OCI-LY3 (cell line): Measurements from ENCODE around the gene ATXN7L3.

Source experiments
- CTCF ChIP-seq: fragments of 200-600, 300-600 bp; sonication (generic); IDR thresholded peaks from 2 replicates; pipeline ENCODE4 v1.5.1; 2014; ENCODE audit warnings: antibody characterized with exemption, low read length, low read depth
- EZH2phosphoT487 ChIP-seq: fragments of 200-600 bp; shearing (Covaris generic); IDR thresholded peaks from 2 replicates; pipeline ENCODE4 v1.6.1; 2018; ENCODE audit warnings: antibody characterized with exemption, mixed run types, low read depth

DNA sequence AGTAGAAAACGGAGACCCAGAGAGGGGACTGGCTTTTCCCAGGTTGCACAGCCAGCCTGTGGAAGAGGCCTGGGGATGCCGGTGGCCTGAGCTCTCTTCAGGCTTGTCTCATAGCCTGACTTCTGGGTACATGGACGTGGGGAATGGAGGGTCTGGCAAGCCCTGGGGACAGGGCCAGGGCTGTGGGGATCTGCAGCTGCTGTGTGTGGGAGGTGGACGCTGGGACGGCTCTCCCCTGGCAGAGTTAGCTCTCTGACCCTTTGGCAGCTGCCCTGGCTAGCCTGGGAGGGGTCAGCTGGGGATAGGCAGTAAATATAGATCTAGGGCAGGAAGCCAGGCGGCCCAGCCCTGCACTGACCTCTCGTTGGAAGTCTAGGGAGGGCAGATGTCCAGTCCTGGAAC lies 47.8 kb upstream of the ATXN7L3 start:
- TF ChIP-seq CTCF (no peak), EZH2phosphoT487 (no peak)
